HG03439 (cell line): ENCODE data around the gene GULP1.

Experiments
- ATAC-seq: cut with Tn5 transposase; IDR thresholded peaks from one replicate; pipeline ENCODE4 v1.9.1; 2021; ENCODE audit warnings: mild to moderate bottlenecking, moderate library complexity; ENCODE audit not compliant: unreplicated experiment

GULP1 gene

GRCh38 chr2:188365058-188365641, 73.5 kb downstream of the GULP1 start:
- no peak for ATAC-seq

- no peak for ATAC-seq
These were observed 75.5 kb downstream of the GULP1 start for GRCh38 chr2:188367164-188367563.

GRCh38 chr2:188369365-188369764, 77.7 kb downstream of the GULP1 start:
- peak; percentile 74 for ATAC-seq

GRCh38 chr2:188378371-188378950, 86.8 kb downstream of the GULP1 start:
- ATAC-seq, result no peak

DNA sequence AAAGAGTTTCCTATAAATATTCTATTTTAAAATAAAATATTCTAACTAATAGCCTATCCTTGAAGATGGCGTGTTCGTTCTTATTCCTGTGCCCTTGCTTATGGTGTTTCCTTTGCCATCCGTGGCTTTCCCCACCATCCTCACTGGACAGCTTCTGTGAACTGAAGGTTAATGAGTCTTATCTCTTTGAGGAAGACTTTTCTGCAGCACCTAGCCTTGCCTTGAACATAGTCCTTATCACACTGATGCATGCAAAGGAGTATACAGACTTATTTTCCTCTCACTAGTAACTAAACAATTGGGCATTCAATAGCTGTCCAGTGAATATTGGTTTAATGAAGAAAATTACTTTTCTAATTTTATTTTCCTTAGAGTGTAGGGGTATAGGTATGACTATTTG, 88.1 kb downstream of the GULP1 start:
- no peak for ATAC-seq

- ATAC-seq, result no peak
These were observed 88.6 kb downstream of the GULP1 start for GRCh38 chr2:188380280-188380679.

- no peak for ATAC-seq
These were observed 89.9 kb downstream of the GULP1 start for GRCh38 chr2:188381614-188382013.

DNA sequence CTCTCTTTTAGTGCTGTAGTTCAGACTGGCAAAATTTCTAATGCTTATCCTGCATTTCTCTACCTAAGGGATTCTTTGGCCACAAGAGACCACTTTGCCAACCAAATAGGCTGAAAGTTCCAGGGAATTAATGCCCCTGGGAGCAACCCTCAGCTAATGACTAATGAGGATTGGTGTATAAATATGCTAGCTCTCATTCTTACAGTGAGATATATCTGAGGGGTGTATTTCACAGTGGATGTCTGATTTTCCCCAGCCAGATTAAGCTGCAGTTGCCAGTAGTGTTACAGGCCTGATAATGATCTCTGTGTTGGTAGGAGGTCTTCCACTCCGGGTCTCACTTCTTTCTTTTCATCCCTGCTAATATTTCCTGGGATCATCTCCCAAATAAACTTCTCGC, 90.4 kb downstream of the GULP1 start:
- no peak for ATAC-seq

- no peak for ATAC-seq
These were observed 91.5 kb downstream of the GULP1 start for GRCh38 chr2:188383158-188383557.

DNA sequence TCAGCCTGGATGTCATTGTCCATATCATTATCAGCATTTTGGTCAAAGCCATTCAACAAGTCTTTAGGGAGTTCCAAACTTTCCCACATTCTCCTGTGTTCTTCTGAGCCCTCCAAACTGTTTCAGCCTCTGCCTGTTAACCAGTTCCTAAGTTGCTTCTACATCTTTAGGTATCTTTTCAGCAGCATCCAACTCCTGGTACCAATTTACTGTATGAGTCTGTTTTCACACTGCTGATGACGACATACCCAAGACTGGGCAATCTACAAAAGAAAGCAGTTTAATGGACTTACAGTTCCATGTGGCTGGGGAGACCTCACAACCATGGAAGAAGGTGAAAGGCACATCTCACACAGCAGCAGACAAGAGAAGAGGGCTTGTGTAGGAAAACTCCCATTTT, 94.2 kb downstream of the GULP1 start:
- no peak for ATAC-seq

DNA sequence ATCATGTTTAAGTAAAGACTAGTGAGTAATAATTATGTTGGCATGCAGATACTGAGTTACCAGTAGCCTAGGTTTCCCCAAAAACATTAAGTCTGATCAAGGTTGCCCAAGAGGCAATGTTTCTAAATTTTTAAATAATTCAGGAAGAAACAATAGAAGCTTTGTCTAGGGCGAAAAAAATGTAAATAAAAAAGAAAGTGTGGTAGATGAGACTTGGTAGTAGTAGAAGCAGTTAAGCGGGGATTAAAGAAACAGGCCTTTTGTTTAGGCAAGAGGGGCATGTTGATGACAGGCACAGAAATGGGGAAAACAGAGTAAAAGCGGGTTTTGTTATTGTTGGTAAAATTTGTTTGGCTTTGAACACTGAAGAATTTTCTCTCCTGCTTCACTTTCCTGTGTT, 97.2 kb downstream of the GULP1 start:
- no peak for ATAC-seq

DNA sequence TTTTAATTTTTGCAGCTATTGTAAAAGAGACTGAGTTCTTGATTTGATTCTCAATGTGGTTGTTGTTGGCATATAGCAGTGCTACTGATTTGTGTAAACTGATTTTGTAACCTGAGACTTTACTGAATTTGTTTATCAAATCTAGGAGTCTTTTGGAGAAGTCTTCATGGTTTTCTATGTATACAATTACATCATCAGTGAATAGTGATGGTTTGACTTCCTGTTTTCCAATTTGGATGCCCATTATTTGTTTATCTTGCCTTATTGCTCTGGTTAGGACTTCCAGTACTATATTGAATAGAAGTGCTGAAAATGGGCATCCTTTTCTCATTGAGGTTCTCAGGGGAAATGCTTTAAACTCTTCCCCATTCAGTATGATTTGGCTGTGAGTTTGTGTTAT, 99.7 kb downstream of the GULP1 start:
- ATAC-seq, result no peak

GRCh38 chr2:188394931-188395472, 103.3 kb downstream of the GULP1 start:
- ATAC-seq, result no peak

DNA sequence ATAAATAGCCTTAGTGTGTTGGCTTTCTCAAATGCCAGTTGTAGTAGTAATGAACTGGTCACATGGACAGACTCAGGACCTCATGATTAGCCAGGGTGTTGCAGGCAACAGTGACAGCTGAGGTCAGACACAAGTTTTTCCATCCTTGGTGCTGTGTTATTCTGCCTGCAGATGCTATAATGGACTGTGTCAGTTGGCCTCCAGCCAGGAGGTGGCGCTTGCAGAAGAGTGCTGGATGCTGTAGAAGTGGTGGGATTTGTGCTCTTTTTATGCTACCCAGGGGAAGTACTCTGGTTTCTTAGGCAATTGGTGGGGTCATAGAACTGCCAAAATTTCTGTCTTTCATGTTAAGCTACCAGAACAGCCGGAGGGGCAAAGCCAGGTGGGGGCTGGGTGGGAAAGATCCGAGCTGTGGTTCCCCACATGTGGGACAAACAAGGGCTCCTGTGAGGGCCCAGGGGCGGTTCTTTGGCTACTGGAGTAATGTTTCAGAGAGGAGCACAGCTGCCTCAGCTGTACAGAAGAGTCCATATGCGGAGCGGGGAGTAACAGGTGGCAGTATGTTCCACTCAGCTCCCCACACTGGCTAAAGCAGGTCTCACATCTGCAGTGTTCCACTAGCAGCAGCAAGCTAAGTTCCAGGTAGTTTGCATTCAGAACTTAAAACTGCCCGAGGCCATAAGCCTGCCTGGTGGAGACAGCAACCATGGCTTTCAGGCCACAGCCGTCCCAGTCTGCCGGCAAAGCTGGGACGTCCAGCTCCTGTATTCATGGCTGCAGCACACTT, 104.4 kb downstream of the GULP1 start:
- ATAC-seq, result no peak

DNA sequence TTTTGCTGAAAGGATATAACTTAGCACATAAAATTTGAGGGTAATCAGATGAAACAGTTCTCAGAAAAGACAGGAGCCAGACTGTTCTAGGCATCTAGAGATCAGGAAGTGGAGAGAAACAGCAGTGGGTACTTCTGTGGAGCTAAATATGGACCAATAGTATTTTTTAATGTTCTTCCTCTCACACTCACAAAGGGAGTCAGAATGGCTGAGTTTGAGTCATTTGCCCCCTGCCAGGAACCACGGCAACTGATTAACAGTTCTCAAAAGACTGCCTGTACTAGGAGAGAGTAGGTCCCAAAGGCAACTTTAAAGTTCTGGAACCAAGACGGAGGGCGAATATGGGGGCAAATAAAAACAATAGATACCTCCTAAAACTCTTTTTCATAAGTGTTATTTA, 107.5 kb downstream of the GULP1 start:
- ATAC-seq, result no peak

DNA sequence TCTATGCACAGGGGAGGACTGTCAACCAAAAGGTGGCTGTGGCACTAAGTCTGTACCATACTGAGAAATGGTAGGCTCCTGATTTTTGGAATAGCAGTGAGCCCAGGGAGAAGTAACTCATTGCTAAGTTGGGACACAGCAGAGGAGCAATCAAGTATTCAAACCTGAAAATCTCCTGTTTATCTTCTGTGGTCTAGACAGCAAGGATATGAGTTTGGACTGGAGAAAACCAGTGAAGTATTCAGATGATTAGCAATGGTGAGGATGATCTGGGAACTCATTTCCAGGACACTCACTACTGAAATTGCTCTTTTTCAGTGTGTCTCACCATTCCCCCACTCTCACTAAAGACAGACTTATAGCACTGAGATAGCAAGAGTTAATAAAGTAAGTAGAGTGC, 112.0 kb downstream of the GULP1 start:
- no peak for ATAC-seq

DNA sequence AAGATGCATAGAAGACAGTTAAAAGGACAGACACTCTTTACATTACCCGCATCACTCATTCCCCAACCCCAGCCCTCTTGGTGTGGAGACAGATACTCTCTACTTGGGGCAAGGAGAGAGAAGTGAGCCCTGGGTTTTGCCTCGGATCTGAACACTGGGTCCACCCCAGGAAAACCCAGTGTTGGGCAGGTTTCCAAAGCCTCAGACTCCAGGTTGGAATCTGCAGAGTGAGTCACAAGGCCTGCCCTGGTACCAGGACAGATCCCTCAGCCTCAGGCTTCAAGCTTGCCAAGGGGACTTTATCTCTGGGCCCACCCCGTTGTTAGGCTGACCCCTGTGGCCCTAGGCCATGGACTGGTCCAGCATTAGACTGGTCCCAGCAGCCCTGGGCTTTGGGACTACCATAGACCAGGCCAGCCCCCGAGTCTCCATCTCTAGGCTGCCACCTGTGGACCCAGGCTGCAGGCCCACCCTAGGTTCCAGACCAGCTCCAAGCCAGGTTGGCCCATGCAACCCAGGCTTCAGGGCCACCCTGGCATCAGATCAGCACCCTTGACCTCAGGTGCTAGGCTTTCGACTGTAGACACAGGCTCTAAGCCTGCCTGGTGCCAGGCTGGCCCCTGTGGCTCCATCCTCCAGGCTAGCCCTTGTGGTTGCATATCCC, 112.8 kb downstream of the GULP1 start:
- no peak for ATAC-seq

DNA sequence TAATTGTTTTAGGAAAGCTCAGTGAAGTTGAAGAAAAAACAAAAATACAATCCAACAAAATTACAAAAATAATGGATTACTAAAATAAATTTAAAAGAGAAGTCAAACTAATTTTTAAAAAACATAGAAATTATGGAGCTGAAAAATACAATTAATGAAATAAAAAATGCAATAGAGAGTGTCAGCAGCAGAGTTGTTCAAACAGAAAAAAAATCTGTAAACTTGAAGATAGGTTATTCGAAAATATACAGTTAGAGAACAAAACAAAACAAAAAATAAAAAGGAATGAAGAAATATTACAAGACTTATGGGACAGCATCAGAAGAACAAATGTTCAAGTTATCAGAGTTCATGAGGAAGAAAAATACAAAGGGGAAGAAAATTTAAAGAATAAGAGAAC, 114.7 kb downstream of the GULP1 start:
- ATAC-seq, result no peak

- ATAC-seq, result no peak
These were observed 119.0 kb downstream of the GULP1 start for GRCh38 chr2:188410504-188411235.

GRCh38 chr2:188412190-188412589, 120.5 kb downstream of the GULP1 start:
- ATAC-seq, result no peak

- ATAC-seq, result no peak
These were observed 122.7 kb downstream of the GULP1 start for GRCh38 chr2:188414411-188414810.
